ENCODE results near the gene BPTF.
"Not testable (repeated sequence)": the region's sequence is repeated elsewhere in the genome, so short reads cannot be mapped to it uniquely, and the experiment has no call there.

BPTF gene

GRCh38 chr17:68011199-68011665, 185.9 kb downstream of the BPTF start:
- peak; percentile 65 for DNase-seq (ENCODE audit: low read depth)

GRCh38 chr17:68013385-68013784, 188.1 kb downstream of the BPTF start:
- no peak for DNase-seq (ENCODE audit: low read depth)

GRCh38 chr17:68015081-68015723, 189.9 kb downstream of the BPTF start:
- no peak for DNase-seq (ENCODE audit: low read depth)

- DNase-seq (ENCODE audit: low read depth) = no peak
Measured at GRCh38 chr17:68016838-68017237, 191.5 kb downstream of the BPTF start.

GRCh38 chr17:68018493-68018892, 193.2 kb downstream of the BPTF start:
- not testable (repeated sequence) for DNase-seq (ENCODE audit: low read depth)

- DNase-seq (ENCODE audit: low read depth) = no peak
Measured at GRCh38 chr17:68019336-68019674, 194.0 kb downstream of the BPTF start.

- peak; percentile 95 for DNase-seq (ENCODE audit: low read depth)
Measured at GRCh38 chr17:68019675-68020408, 194.5 kb downstream of the BPTF start.

- DNase-seq (ENCODE audit: low read depth) = no peak
Measured at GRCh38 chr17:68020409-68020756, 195.1 kb downstream of the BPTF start.

GRCh38 chr17:68020791-68021190, 195.5 kb downstream of the BPTF start:
- not testable (repeated sequence) for DNase-seq (ENCODE audit: low read depth)

GRCh38 chr17:68021963-68022362, 196.7 kb downstream of the BPTF start:
- no peak for DNase-seq (ENCODE audit: low read depth)

GRCh38 chr17:68022547-68022946, 197.2 kb downstream of the BPTF start:
- DNase-seq (ENCODE audit: low read depth) = not testable (repeated sequence)

GRCh38 chr17:68029512-68030215, 204.4 kb downstream of the BPTF start:
- DNase-seq (ENCODE audit: low read depth) = no peak
